GM13977 (cell line): ENCODE data around the gene P3H4.

ENCODE experiments used
- DNase-seq: peaks from one replicate; pipeline ENCODE4 v3.0.0; 2012; ENCODE audit warnings: low spot score
- in situ Hi-C: fragments of 300-500 bp; cut with MboI; formaldehyde crosslinking; loops from one replicate; pipeline ENCODE4 v1.12.0; 2022; ENCODE audit warnings: low sequenced_read_pairs, low pct_unique_long_range_greater_than_20kb, mixed read lengths, inconsistent platforms; ENCODE audit not compliant: unreplicated experiment
- TF ChIP-seq, protein P1 (sequence below): IDR thresholded peaks from 2 replicates; pipeline ENCODE4 v1.5.1; 2012; ENCODE audit warnings: mild to moderate bottlenecking, control low read depth; ENCODE audit not compliant: insufficient read depth; ENCODE audit errors: extremely low read depth, missing control alignments

Gene P3H4

DNA sequence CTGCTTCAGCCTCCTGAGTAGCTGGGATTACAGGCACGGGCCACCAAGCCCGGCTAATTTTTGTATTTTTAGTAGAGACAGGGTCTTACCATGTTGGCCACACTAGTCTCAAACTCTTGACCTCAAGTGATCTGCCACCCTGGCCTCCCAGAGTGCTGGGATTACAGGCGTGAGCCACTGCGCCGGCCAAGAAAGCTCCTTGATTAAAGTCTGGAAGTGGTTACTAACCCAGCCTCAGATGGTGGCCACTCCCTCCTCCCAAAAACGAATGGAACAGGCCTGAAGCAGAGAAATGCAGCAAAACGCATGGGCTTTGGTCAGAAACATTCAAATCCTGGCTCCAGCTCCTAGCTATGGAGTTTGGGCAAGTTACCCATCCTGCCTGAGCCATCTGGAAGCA, 12.3 kb upstream of the P3H4 start:
- TF ChIP-seq, protein P1, sequence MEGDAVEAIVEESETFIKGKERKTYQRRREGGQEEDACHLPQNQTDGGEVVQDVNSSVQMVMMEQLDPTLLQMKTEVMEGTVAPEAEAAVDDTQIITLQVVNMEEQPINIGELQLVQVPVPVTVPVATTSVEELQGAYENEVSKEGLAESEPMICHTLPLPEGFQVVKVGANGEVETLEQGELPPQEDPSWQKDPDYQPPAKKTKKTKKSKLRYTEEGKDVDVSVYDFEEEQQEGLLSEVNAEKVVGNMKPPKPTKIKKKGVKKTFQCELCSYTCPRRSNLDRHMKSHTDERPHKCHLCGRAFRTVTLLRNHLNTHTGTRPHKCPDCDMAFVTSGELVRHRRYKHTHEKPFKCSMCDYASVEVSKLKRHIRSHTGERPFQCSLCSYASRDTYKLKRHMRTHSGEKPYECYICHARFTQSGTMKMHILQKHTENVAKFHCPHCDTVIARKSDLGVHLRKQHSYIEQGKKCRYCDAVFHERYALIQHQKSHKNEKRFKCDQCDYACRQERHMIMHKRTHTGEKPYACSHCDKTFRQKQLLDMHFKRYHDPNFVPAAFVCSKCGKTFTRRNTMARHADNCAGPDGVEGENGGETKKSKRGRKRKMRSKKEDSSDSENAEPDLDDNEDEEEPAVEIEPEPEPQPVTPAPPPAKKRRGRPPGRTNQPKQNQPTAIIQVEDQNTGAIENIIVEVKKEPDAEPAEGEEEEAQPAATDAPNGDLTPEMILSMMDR = no peak
- in situ Hi-C loops = no loop called here
- no peak for DNase-seq

DNA sequence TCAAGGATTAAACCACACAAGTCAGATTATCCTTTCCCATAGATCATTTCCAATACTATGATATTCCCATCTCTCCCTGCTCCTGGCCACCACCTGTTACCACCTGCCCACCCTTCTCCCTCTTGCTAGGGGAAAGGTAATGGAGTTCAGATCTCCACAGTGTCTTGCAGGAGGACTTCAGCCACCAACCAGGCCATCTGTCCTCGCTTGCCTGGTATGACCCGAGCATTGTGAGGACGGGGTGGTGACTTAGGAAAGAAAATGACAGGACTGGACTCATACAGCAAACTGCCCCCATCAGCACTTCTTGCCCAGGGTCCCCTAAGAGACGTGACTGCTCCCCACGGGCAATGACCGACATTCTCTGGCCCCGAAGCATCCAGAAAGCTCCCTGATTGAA, 11.8 kb upstream of the P3H4 start:
- DNase-seq = no peak
- TF ChIP-seq, protein P1 = no peak
- in situ Hi-C loops = no loop called here

DNA sequence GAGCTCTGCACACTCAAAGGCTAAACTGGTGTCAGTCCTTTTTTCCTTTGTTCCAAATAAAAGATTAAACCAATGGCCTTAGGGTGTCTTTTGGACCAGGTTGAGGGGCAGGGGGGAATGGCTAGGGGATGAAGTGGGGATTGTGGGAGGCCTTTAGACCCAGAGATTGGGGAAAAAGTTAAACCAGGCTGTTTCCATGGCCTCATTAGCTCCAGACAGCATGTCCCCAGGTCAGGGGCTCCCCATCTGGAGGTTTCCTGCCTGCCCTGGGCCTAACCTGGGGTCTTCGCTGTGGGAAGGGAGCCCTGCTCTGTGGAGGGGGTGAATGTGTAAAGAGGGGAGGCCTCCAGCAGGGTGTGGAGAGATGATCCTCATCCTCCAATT, 11.4 kb upstream of the P3H4 start:
- no peak for DNase-seq
- TF ChIP-seq, protein P1 = no peak
- in situ Hi-C loops = no loop called here

DNA sequence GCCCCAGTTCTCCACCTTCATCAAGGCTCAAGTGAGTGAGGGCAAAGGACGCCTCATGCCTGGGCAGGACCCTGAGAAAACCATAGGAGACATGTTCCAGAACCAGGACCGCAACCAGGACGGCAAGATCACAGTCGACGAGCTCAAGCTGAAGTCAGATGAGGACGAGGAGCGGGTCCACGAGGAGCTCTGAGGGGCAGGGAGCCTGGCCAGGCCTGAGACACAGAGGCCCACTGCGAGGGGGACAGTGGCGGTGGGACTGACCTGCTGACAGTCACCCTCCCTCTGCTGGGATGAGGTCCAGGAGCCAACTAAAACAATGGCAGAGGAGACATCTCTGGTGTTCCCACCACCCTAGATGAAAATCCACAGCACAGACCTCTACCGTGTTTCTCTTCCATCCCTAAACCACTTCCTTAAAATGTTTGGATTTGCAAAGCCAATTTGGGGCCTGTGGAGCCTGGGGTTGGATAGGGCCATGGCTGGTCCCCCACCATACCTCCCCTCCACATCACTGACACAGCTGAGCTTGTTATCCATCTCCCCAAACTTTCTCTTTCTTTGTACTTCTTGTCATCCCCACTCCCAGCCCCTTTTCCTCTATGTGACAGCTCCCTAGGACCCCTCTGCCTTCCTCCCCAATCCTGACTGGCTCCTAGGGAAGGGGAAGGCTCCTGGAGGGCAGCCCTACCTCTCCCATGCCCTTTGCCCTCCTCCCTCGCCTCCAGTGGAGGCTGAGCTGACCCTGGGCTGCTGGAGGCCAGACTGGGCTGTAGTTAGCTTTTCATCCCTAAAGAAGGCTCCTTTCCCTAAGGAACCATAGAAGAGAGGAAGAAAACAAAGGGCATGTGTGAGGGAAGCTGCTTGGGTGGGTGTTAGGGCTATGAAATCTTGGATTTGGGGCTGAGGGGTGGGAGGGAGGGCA, 10.7 kb upstream of the P3H4 start:
- TF ChIP-seq, protein P1 = no peak
- in situ Hi-C loops = no loop called here
- no peak for DNase-seq

DNA sequence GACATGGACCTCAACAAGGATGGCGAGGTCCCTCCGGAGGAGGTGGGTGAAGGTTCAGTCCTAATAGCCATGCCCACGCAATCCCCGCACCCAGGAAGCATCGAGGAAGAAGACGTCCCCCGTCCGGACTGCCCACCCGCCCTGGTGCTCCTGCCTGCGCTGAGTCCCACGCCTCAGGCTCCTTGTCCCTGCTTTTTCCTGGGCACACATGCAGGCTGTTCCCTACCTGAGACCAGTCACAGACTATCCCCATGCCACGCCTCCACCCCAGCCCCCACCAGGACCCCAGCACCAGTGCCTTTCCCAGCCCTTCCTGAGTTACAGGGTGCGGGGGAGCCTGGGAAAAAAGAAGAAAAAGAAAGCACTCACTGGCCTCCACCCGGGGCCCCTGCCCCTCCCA, 10.0 kb upstream of the P3H4 start:
- in situ Hi-C loops = no loop called here
- TF ChIP-seq, protein P1 = no peak
- DNase-seq = no peak

DNA sequence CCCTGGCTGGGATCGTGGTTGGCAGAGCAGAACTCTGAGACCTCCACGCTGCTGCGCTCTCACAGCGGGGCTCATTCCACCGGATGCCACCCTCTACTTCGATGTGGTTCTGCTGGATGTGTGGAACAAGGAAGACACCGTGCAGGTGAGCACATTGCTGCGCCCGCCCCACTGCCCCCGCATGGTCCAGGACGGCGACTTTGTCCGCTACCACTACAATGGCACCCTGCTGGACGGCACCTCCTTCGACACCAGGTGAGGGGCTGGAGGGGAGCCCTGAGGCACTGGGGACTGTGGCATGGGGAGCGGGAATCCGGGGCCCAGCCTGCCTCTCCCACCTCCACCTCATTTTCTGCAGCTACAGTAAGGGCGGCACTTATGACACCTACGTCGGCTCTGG, 6.3 kb upstream of the P3H4 start:
- DNase-seq = no peak
- in situ Hi-C loops = no loop called here
- TF ChIP-seq, protein P1 = no peak
